ENCODE results near the gene ARSB. TPM values are rescaled to one million over a fixed set of nuclear protein-coding genes. Genes with fewer than 3 reads are reported as not detected.

Gene ARSB
- total RNA-seq, 1 experiment from 2014 or later: 18.1 TPM

DNA sequence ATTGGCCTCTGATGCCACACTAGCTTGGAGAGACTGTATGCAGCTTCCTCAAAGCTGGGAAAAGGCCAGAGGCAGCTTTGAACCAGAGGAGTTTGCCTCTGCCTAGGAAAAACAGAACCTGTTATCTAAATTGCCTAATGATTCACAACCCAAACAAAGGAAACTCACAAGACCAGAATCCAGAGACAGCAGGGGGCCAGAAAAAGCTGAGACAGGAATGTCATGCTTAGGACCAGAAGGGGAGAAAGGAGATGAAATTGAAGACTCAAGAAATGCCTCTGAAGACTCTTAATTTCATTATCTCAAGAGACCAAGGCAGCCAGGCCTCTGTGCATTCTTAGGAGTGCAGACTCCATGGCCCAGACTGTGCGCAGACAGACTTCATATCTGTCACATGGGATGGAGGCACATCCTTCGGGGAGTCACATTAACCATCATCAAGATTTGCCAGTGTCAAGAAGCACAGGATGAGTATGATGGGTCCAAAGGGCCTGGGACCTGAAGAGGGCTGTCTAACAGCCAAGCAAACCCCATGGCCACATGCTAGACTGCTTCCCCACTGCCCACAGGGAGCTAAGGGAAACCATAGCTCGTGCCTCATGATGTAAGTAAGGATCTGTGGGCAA lies 57.3 kb downstream of the ARSB start:
- in situ Hi-C loops (cut with HindIII; ENCODE audit: low pct_unique_long_range_greater_than_20kb, low sequenced_read_pairs) (no loop called here), intact Hi-C loops (cut with micrococcal nuclease; ENCODE audit: unreplicated experiment) (no loop called here)
- Histone ChIP-seq H3K27ac (ENCODE audit: low read length) (peak overlapping the region; percentile 39), H3K36me3 (ENCODE audit: control insufficient read depth, insufficient read depth, low read length) (no peaks in the 10 kb centered on the region), H3K4me3 (ENCODE audit: low read depth in 2 of 2, low read length in 2 of 2) (no peak overlapping the region), H3K9me3 (ENCODE audit: control insufficient read depth, insufficient read depth, low read depth, low read length) (no peaks in the 10 kb centered on the region), H3K4me1 (ENCODE audit: control insufficient read depth, insufficient read depth, low read length) (peaks cover 16% of the 10 kb centered on the region), H3K27me3 (ENCODE audit: control insufficient read depth, insufficient read depth, low read length) (no peaks in the 10 kb centered on the region)
- TF ChIP-seq TCF7L2 (IDR thresholded peaks at IDR 0.05; ENCODE audit: low read depth, low read length) (no peak), POLR2AphosphoS5 (IDR thresholded peaks at IDR 0.05; ENCODE audit: low read depth, low read length) (no peak), SIN3A (IDR thresholded peaks at IDR 0.05; ENCODE audit: borderline replicate concordance, insufficient read depth, low read depth, low read length) (no peak)
- TF ChIP-seq, protein P1, sequence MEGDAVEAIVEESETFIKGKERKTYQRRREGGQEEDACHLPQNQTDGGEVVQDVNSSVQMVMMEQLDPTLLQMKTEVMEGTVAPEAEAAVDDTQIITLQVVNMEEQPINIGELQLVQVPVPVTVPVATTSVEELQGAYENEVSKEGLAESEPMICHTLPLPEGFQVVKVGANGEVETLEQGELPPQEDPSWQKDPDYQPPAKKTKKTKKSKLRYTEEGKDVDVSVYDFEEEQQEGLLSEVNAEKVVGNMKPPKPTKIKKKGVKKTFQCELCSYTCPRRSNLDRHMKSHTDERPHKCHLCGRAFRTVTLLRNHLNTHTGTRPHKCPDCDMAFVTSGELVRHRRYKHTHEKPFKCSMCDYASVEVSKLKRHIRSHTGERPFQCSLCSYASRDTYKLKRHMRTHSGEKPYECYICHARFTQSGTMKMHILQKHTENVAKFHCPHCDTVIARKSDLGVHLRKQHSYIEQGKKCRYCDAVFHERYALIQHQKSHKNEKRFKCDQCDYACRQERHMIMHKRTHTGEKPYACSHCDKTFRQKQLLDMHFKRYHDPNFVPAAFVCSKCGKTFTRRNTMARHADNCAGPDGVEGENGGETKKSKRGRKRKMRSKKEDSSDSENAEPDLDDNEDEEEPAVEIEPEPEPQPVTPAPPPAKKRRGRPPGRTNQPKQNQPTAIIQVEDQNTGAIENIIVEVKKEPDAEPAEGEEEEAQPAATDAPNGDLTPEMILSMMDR (IDR thresholded peaks at IDR 0.05): no peak
- TF ChIP-seq, protein P2, sequence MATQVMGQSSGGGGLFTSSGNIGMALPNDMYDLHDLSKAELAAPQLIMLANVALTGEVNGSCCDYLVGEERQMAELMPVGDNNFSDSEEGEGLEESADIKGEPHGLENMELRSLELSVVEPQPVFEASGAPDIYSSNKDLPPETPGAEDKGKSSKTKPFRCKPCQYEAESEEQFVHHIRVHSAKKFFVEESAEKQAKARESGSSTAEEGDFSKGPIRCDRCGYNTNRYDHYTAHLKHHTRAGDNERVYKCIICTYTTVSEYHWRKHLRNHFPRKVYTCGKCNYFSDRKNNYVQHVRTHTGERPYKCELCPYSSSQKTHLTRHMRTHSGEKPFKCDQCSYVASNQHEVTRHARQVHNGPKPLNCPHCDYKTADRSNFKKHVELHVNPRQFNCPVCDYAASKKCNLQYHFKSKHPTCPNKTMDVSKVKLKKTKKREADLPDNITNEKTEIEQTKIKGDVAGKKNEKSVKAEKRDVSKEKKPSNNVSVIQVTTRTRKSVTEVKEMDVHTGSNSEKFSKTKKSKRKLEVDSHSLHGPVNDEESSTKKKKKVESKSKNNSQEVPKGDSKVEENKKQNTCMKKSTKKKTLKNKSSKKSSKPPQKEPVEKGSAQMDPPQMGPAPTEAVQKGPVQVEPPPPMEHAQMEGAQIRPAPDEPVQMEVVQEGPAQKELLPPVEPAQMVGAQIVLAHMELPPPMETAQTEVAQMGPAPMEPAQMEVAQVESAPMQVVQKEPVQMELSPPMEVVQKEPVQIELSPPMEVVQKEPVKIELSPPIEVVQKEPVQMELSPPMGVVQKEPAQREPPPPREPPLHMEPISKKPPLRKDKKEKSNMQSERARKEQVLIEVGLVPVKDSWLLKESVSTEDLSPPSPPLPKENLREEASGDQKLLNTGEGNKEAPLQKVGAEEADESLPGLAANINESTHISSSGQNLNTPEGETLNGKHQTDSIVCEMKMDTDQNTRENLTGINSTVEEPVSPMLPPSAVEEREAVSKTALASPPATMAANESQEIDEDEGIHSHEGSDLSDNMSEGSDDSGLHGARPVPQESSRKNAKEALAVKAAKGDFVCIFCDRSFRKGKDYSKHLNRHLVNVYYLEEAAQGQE (IDR thresholded peaks at IDR 0.05; ENCODE audit: insufficient read depth in 1 of 2, low read depth in 2 of 2, low read length in 1 of 2): no peak
- ChIA-PET POLR2A (interaction anchor here (0.6 kb wide), 2 partner anchors 48 to 586 kb away, joined by 3 to 5 read pairs; no protein-coding TSS in a partner anchor), CTCF (interaction anchor here (0.6 kb wide), 1 partner anchor 61 kb away, joined by 3 read pairs; no protein-coding TSS in a partner anchor)
- peak; percentile 17 for DNase-seq (ENCODE audit: low read depth, low spot score)
- no TSS peak for BruUV-seq (replicated peaks)
- ATAC-seq: peak; percentile 93

DNA sequence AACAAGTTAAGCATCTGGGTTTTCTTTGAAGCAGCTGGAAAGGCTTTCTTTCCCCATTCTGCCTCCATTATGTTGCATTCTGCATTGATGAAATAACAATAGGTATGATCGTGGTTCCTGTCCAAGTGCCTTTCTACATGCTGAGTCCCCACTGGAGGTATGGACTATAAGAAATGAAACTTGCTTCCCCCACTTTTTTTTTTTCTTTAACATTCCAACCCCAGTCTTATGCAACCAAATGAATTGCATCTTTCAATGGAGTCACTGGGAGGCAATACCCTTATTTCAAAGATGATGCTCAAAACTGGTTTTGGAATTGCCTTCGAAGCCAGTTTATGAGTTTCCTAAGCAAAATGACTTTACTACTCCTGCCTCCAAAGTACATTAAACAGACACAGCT lies 58.9 kb downstream of the ARSB start:
- no peaks in the 10 kb centered on the region for H3K9me3 ChIP-seq (ENCODE audit: control insufficient read depth, insufficient read depth, low read depth, low read length)
- no peak for TF ChIP-seq POLR2AphosphoS5 (IDR thresholded peaks at IDR 0.05; ENCODE audit: low read depth, low read length)
- TF ChIP-seq TCF7L2 (IDR thresholded peaks at IDR 0.05; ENCODE audit: low read depth, low read length): no peak
- no peak for TF ChIP-seq SIN3A (IDR thresholded peaks at IDR 0.05; ENCODE audit: borderline replicate concordance, insufficient read depth, low read depth, low read length)
- TF ChIP-seq, protein P2 (IDR thresholded peaks at IDR 0.05; ENCODE audit: insufficient read depth in 1 of 2, low read depth in 2 of 2, low read length in 1 of 2): no peak
- TF ChIP-seq, protein P1 (IDR thresholded peaks at IDR 0.05): no peak
- peaks cover 16% of the 10 kb centered on the region for H3K4me1 ChIP-seq (ENCODE audit: control insufficient read depth, insufficient read depth, low read length)
- no peak overlapping the region for H3K27ac ChIP-seq (ENCODE audit: low read length)
- in situ Hi-C loops (cut with HindIII; ENCODE audit: low pct_unique_long_range_greater_than_20kb, low sequenced_read_pairs) (no loop called here), intact Hi-C loops (cut with micrococcal nuclease; ENCODE audit: unreplicated experiment) (no loop called here)
- BruUV-seq (replicated peaks): no TSS peak
- H3K4me3 ChIP-seq (ENCODE audit: low read depth in 2 of 2, low read length in 2 of 2): no peak overlapping the region
- H3K36me3 ChIP-seq (ENCODE audit: control insufficient read depth, insufficient read depth, low read length): no peaks in the 10 kb centered on the region
- CTCF ChIA-PET: no interaction called here
- DNase-seq (ENCODE audit: low read depth, low spot score) (no peak), ATAC-seq (no peak)
- no peaks in the 10 kb centered on the region for H3K27me3 ChIP-seq (ENCODE audit: control insufficient read depth, insufficient read depth, low read length)
- POLR2A ChIA-PET: no interaction called here
